HCT116 (cell line): ENCODE measurements around the gene GRIK4. TPM values are rescaled to one million over a fixed set of nuclear protein-coding genes. Genes with fewer than 3 reads are reported as not detected.

Source experiments
- ATAC-seq: fragments of 200-7000 bp; cut with Tn5 transposase; 2 replicates; pipeline ENCODE4 v1.9.1; 2020; ENCODE audit warnings: mild to moderate bottlenecking, moderate library complexity
- BruUV-seq: library from RNA; stranded (reverse); fragments of 400-500 nt; replicated peaks from 2 replicates; lab custom pipeline; 2021; lab: Mats Ljungman, UMichigan
- CTCF ChIA-PET: fragments of 300-600 bp; sonication (Branson Sonifier 250); formaldehyde crosslinking; loops from one replicate; lab custom pipeline; 2021; ENCODE audit warnings: antibody characterized with exemption; lab: Charles Lee
- POLR2A ChIA-PET: fragments of 300-600, 350-600 bp; sonication (Branson Sonifier 250); formaldehyde crosslinking; loops from one replicate; lab custom pipeline; 2021; ENCODE audit warnings: antibody characterized with exemption; lab: Charles Lee
- RAD21 ChIA-PET, 2 experiments: fragments of 300-600 bp; sonication (Branson Sonifier 250); formaldehyde crosslinking; loops; one replicate each; lab custom pipeline; 2023; ENCODE audit warnings: low total read pairs in 2 of 2; ENCODE audit not compliant: uncharacterized antibody in 2 of 2, unreplicated experiment in 2 of 2, low non-redundant PET in 1 of 2; lab: Charles Lee
- DNase-seq: peaks from one replicate; pipeline ENCODE4 v3.0.0-alpha.2; 2010; ENCODE audit warnings: low read depth, low spot score
- H2AFZ ChIP-seq: fragments of 200-600 bp; shearing (Covaris generic), sonication (generic); 2 replicates; pipeline ENCODE4 v1.6.1; 2017; ENCODE audit warnings: low read depth, mixed run types, mixed read lengths, antibody characterized with exemption, low read length; ENCODE audit not compliant: poor library complexity, severe bottlenecking
- H3K27ac ChIP-seq: 2 replicates; pipeline ENCODE4 v1.5.1; 2012; ENCODE audit warnings: low read depth, low read length
- H3K27me3 ChIP-seq: fragments of 200-600 bp; sonication (generic); 2 replicates; pipeline ENCODE4 v1.6.1; 2016; ENCODE audit warnings: mixed run types, low read length, mixed read lengths; ENCODE audit not compliant: insufficient read depth
- H3K36me3 ChIP-seq, 2 experiments: fragments of 200-500 bp in 1 of 2; fragments of 200-600 bp in 1 of 2; sonication (Bioruptor generic) in 1 of 2; sonication (generic) in 1 of 2; 2 replicates each; pipeline versions ENCODE4 v1.5.1 to v1.6.1; 2014 to 2016; ENCODE audit warnings: low read length in 2 of 2, inconsistent platforms in 1 of 2, mixed read lengths in 1 of 2, mixed run types in 1 of 2; ENCODE audit not compliant: insufficient read depth in 2 of 2, control insufficient read depth in 1 of 2
- H3K4me1 ChIP-seq, 2 experiments: fragments of 200-600 bp in 1 of 2; sonication (generic) in 1 of 2; 2 replicates each; pipeline versions ENCODE4 v1.5.1 to v1.6.1; 2012 to 2017; ENCODE audit warnings: low read length in 2 of 2, inconsistent platforms in 1 of 2, mild to moderate bottlenecking in 1 of 2, mixed read lengths in 1 of 2, mixed run types in 1 of 2, moderate library complexity in 1 of 2; ENCODE audit not compliant: insufficient read depth in 2 of 2, control insufficient read depth in 1 of 2
- H3K4me2 ChIP-seq: fragments of 200-600 bp; sonication (generic); 2 replicates; pipeline ENCODE4 v1.6.1; 2017; ENCODE audit warnings: mixed run types, low read length, mixed read lengths
- H3K4me3 ChIP-seq, 2 experiments: fragments of 200-600 bp in 1 of 2; sonication (generic) in 1 of 2; replicated peaks in 1 of 2; 2 replicates each; pipeline ENCODE4 v1.5.1; 2011 to 2016; ENCODE audit warnings: low read length in 2 of 2, control low read depth in 1 of 2, low read depth in 1 of 2, mild to moderate bottlenecking in 1 of 2, mixed read lengths in 1 of 2, mixed run types in 1 of 2
- H3K79me2 ChIP-seq: fragments of 200-600 bp; sonication (generic); 2 replicates; pipeline ENCODE4 v1.6.1; 2017; ENCODE audit warnings: mild to moderate bottlenecking, mixed run types, low read length, moderate library complexity, mixed read lengths; ENCODE audit not compliant: insufficient read depth
- H3K9ac ChIP-seq: fragments of 200-600 bp; sonication (generic); 2 replicates; pipeline ENCODE4 v1.6.1; 2016; ENCODE audit warnings: low read length, mixed read lengths
- H3K9me2 ChIP-seq: fragments of 200-600 bp; sonication (generic), shearing (Covaris generic); 2 replicates; pipeline ENCODE4 v1.6.1; 2017; ENCODE audit warnings: mixed run types, mild to moderate bottlenecking, moderate library complexity; ENCODE audit not compliant: insufficient read depth
- H3K9me3 ChIP-seq, 2 experiments: fragments of 200-500 bp in 1 of 2; fragments of 200-600 bp in 1 of 2; sonication (Bioruptor generic) in 1 of 2; sonication (generic) in 1 of 2; 2 replicates each; pipeline ENCODE4 v1.6.1; 2014 to 2017; ENCODE audit warnings: low read length in 2 of 2, mixed read lengths in 2 of 2, inconsistent platforms in 1 of 2, low read depth in 1 of 2, mild to moderate bottlenecking in 1 of 2, mixed run types in 1 of 2, moderate library complexity in 1 of 2; ENCODE audit not compliant: control insufficient read depth in 1 of 2, insufficient read depth in 1 of 2
- H4K20me1 ChIP-seq: fragments of 200-600 bp; sonication (generic), shearing (Covaris generic); 2 replicates; pipeline ENCODE4 v1.6.1; 2017; ENCODE audit warnings: mixed run types, mild to moderate bottlenecking, moderate library complexity; ENCODE audit not compliant: insufficient read depth
- CBX3 ChIP-seq: IDR thresholded peaks from 2 replicates; pipeline ENCODE4 v1.6.1; 2012; ENCODE audit warnings: low read depth
- CEBPB ChIP-seq: IDR thresholded peaks from 2 replicates; pipeline ENCODE4 v1.6.1; 2012; ENCODE audit warnings: low read depth
- ELF1 ChIP-seq: IDR thresholded peaks from 2 replicates; pipeline ENCODE4 v1.6.1; 2012; ENCODE audit warnings: low read depth, borderline replicate concordance
- JUND ChIP-seq: IDR thresholded peaks from 2 replicates; pipeline ENCODE4 v1.6.1; 2012
- POLR2A ChIP-seq: IDR thresholded peaks from 2 replicates; pipeline ENCODE4 v1.7.0; 2011; ENCODE audit warnings: borderline replicate concordance; ENCODE audit not compliant: insufficient read depth, insufficient read length; ENCODE audit errors: extremely low read depth
- RAD21 ChIP-seq: IDR thresholded peaks from 2 replicates; pipeline ENCODE4 v1.6.1; 2012; ENCODE audit warnings: low read depth, mild to moderate bottlenecking
- SP1 ChIP-seq: IDR thresholded peaks from 2 replicates; pipeline ENCODE4 v1.6.1; 2012; ENCODE audit warnings: low read depth
- TCF7L2 ChIP-seq: IDR thresholded peaks from 2 replicates; pipeline ENCODE4 v1.7.0; 2011; ENCODE audit warnings: borderline replicate concordance, inconsistent platforms; ENCODE audit not compliant: insufficient read depth, insufficient read length; ENCODE audit errors: extremely low read depth
- ZFX ChIP-seq: fragments of 450-650 bp; IDR thresholded peaks from 2 replicates; pipeline ENCODE4 v1.6.1; 2017
- intact Hi-C: fragments of 100-400 bp; cut with micrococcal nuclease; formaldehyde crosslinking; loops from 2 replicates; pipeline ENCODE4 v1.10.0; 2022
- total RNA-seq: library from RNA; stranded (reverse); gene quantifications from one replicate; pipeline ENCODE4 v1.2.1, GENCODE V29; 2021; ENCODE audit not compliant: unreplicated experiment
- TF ChIP-seq, protein P1 (sequence below): IDR thresholded peaks from 2 replicates; pipeline ENCODE4 v1.6.1; 2012
- TF ChIP-seq, protein P2 (sequence below): IDR thresholded peaks from 2 replicates; pipeline ENCODE4 v1.6.1; 2011; ENCODE audit warnings: mild to moderate bottlenecking, low read length, moderate library complexity; ENCODE audit not compliant: insufficient replicate concordance; ENCODE audit errors: extremely low read depth
- TF ChIP-seq, protein P3 (sequence below), 3 experiments: fragments of 200-600 bp in 1 of 3; sonication (generic) in 1 of 3; IDR thresholded peaks in 2 of 3; conservative IDR thresholded peaks in 1 of 3; 2 replicates each; pipeline ENCODE4 v1.5.1; 2012 to 2017; ENCODE audit warnings: low read depth in 2 of 3, low read length in 2 of 3, antibody characterized with exemption in 1 of 3, borderline replicate concordance in 1 of 3, control low read depth in 1 of 3, mild to moderate bottlenecking in 1 of 3, mixed read lengths in 1 of 3, mixed run types in 1 of 3, moderate library complexity in 1 of 3; ENCODE audit not compliant: insufficient read depth in 1 of 3
- TF ChIP-seq, protein P4 (sequence below): IDR thresholded peaks from 2 replicates; pipeline ENCODE4 v1.6.1; 2012
- TF ChIP-seq, protein P5 (sequence below): IDR thresholded peaks from 2 replicates; pipeline ENCODE4 v1.6.1; 2012; ENCODE audit warnings: low read depth

GRIK4 gene
- total RNA-seq, 1 experiment from 2014 or later, result 0.52 TPM

DNA sequence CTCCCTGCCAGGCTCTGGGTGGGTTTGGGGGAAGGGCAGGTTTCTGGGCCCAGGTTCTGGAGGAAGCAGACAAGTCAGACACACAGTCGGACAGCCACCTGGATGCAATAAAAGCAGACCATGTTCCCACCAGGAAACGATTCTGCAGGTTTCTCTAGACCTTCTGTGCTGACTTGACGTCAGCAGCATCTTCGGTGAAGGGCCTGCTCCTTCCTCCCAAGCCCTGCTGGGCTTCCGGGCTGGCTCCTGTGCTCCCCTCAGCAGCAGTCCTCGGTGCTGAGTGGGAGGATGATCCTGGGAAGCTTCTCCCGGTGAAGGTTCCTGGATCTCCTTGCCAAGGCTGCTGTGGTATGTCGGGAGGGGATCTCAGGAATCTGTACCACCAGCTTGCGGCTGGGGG is 240.0 kb downstream of the GRIK4 start:
- intact Hi-C loops, result no loop called here
- H2AFZ ChIP-seq, result no peak overlapping the region
- no peaks in the 10 kb centered on the region for H3K9me2 ChIP-seq
- no peak overlapping the region for H3K4me2 ChIP-seq
- H4K20me1 ChIP-seq, result no peaks in the 10 kb centered on the region
- no peaks in the 10 kb centered on the region for H3K9me3 ChIP-seq
- H3K9ac ChIP-seq, result no peak overlapping the region
- H3K4me1 ChIP-seq, result 0 out of 4 replicates have a peak, but pooled peaks cover 0 to 7% of the 10 kb centered on the region in 2 experiments
- DNase-seq, result no peak
- H3K36me3 ChIP-seq, result no peaks in the 10 kb centered on the region
- ChIA-PET POLR2A (no interaction called here), RAD21 (no interaction called here), CTCF (interaction anchor here (1.1 kb wide), 1 partner anchor 51 kb away, joined by 3 read pairs; no protein-coding TSS in a partner anchor)
- H3K79me2 ChIP-seq, result no peaks in the 10 kb centered on the region
- TF ChIP-seq SP1, result no peak
- TF ChIP-seq POLR2A, result no peak
- TF ChIP-seq, protein P1, sequence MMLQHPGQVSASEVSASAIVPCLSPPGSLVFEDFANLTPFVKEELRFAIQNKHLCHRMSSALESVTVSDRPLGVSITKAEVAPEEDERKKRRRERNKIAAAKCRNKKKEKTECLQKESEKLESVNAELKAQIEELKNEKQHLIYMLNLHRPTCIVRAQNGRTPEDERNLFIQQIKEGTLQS, result no peak
- TF ChIP-seq, protein P2, sequence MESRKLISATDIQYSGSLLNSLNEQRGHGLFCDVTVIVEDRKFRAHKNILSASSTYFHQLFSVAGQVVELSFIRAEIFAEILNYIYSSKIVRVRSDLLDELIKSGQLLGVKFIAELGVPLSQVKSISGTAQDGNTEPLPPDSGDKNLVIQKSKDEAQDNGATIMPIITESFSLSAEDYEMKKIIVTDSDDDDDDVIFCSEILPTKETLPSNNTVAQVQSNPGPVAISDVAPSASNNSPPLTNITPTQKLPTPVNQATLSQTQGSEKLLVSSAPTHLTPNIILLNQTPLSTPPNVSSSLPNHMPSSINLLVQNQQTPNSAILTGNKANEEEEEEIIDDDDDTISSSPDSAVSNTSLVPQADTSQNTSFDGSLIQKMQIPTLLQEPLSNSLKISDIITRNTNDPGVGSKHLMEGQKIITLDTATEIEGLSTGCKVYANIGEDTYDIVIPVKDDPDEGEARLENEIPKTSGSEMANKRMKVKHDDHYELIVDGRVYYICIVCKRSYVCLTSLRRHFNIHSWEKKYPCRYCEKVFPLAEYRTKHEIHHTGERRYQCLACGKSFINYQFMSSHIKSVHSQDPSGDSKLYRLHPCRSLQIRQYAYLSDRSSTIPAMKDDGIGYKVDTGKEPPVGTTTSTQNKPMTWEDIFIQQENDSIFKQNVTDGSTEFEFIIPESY, result no peak
- TF ChIP-seq RAD21, result no peak
- no peak for TF ChIP-seq CEBPB
- no peak overlapping the region for H3K27ac ChIP-seq
- peaks cover 14% of the 10 kb centered on the region; the same call in 1 of the 2 replicates for H3K27me3 ChIP-seq
- ATAC-seq, result no peak
- no TSS peak for BruUV-seq
- no peak overlapping the region for H3K4me3 ChIP-seq

DNA sequence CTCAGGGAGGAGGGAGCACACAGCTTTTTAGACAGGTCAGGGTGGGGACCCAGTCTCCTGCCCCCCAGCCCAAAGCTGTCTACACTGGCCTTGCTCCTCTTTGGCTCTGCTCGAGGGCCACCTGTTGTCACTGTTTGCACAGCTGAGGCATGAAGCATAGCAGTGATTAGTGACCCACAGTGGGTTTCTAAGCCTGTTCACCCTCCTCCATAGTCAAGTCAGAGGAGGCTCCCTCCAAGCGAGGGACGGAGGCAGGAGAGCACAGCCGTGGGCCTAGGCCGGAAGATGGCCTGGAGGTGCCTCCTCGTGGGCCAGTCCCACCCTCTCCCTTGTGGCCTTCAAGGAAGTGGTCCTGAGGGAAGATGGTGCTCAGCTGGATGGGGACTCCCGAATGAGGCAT is 241.1 kb downstream of the GRIK4 start:
- Histone ChIP-seq H3K4me3 (no peak overlapping the region), H3K4me2 (no peak overlapping the region), H3K79me2 (no peaks in the 10 kb centered on the region), H3K9me3 (no peaks in the 10 kb centered on the region), H3K27me3 (peaks cover 11% of the 10 kb centered on the region; the same call in 1 of the 2 replicates), H3K36me3 (no peaks in the 10 kb centered on the region), H4K20me1 (no peaks in the 10 kb centered on the region), H3K4me1 (no peaks in the 10 kb centered on the region), H3K27ac (no peak overlapping the region), H2AFZ (no peak overlapping the region), H3K9ac (no peak overlapping the region), H3K9me2 (no peaks in the 10 kb centered on the region)
- ATAC-seq, result no peak
- no peak for DNase-seq
- intact Hi-C loops, result no loop called here
- ChIA-PET CTCF (no interaction called here), RAD21 (no interaction called here), POLR2A (no interaction called here)
- BruUV-seq, result no TSS peak
- no peak for TF ChIP-seq CBX3
- no peak for TF ChIP-seq TCF7L2
- TF ChIP-seq ZFX, result no peak
- TF ChIP-seq, protein P3, sequence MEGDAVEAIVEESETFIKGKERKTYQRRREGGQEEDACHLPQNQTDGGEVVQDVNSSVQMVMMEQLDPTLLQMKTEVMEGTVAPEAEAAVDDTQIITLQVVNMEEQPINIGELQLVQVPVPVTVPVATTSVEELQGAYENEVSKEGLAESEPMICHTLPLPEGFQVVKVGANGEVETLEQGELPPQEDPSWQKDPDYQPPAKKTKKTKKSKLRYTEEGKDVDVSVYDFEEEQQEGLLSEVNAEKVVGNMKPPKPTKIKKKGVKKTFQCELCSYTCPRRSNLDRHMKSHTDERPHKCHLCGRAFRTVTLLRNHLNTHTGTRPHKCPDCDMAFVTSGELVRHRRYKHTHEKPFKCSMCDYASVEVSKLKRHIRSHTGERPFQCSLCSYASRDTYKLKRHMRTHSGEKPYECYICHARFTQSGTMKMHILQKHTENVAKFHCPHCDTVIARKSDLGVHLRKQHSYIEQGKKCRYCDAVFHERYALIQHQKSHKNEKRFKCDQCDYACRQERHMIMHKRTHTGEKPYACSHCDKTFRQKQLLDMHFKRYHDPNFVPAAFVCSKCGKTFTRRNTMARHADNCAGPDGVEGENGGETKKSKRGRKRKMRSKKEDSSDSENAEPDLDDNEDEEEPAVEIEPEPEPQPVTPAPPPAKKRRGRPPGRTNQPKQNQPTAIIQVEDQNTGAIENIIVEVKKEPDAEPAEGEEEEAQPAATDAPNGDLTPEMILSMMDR (IDR thresholded peaks at IDR 0.05 in 2 of 3, conservative IDR thresholded peaks at IDR 0.05 in 1 of 3; ENCODE audit: borderline replicate concordance in 1 of 3, insufficient read depth in 1 of 3, low read depth in 2 of 3, low read length in 2 of 3), result no peak
- TF ChIP-seq ELF1, result no peak
- no peak for TF ChIP-seq JUND
- TF ChIP-seq, protein P4, sequence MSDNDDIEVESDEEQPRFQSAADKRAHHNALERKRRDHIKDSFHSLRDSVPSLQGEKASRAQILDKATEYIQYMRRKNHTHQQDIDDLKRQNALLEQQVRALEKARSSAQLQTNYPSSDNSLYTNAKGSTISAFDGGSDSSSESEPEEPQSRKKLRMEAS, result no peak
- TF ChIP-seq, protein P5, sequence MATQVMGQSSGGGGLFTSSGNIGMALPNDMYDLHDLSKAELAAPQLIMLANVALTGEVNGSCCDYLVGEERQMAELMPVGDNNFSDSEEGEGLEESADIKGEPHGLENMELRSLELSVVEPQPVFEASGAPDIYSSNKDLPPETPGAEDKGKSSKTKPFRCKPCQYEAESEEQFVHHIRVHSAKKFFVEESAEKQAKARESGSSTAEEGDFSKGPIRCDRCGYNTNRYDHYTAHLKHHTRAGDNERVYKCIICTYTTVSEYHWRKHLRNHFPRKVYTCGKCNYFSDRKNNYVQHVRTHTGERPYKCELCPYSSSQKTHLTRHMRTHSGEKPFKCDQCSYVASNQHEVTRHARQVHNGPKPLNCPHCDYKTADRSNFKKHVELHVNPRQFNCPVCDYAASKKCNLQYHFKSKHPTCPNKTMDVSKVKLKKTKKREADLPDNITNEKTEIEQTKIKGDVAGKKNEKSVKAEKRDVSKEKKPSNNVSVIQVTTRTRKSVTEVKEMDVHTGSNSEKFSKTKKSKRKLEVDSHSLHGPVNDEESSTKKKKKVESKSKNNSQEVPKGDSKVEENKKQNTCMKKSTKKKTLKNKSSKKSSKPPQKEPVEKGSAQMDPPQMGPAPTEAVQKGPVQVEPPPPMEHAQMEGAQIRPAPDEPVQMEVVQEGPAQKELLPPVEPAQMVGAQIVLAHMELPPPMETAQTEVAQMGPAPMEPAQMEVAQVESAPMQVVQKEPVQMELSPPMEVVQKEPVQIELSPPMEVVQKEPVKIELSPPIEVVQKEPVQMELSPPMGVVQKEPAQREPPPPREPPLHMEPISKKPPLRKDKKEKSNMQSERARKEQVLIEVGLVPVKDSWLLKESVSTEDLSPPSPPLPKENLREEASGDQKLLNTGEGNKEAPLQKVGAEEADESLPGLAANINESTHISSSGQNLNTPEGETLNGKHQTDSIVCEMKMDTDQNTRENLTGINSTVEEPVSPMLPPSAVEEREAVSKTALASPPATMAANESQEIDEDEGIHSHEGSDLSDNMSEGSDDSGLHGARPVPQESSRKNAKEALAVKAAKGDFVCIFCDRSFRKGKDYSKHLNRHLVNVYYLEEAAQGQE, result no peak
